ENCODE results near the gene MYCBPAP.
A peak's percentile ranks its signal among the peaks of the same experiment; 100 is the strongest.

MYCBPAP gene

DNA sequence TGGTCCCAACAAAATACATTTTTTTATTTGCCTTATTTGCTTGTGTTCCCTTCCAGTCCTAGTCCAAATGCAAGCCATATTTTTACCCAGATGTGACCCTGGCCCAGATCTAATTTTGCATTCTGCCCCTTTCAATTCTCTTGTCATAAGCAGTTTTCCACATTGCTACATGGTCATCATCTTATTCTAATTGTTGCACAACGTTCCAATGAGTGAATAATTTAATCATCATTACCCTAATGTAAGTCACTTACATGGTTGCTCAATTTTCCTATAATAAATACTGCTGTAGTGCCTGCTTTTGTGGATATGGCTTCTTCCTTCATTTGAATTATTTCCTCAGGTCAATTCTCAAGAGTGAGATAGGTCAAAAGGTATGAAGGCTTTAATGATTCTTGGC lies 16.7 kb upstream of the MYCBPAP start:
- DNase-seq (ENCODE audit: low spot score), result no peak

DNA sequence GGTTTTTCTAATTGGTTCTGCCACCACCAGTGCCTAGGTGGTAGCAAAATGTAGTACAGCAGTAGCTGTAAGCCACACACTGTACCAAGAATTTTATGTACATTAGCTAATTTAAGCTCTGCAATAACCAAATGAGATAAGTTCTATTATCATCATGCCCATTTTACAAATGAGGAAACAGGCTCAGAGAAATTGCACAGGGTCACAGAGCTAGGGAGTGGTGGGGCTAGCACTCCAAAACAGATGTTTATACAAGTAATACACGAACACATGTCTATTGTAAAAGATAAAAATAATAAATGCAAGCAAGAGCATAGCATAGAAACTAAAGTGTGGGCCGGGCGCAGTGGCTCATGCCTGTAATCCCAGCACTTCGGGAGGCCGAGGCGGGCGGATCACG lies 16.0 kb upstream of the MYCBPAP start:
- DNase-seq (ENCODE audit: low spot score), result no peak

DNA sequence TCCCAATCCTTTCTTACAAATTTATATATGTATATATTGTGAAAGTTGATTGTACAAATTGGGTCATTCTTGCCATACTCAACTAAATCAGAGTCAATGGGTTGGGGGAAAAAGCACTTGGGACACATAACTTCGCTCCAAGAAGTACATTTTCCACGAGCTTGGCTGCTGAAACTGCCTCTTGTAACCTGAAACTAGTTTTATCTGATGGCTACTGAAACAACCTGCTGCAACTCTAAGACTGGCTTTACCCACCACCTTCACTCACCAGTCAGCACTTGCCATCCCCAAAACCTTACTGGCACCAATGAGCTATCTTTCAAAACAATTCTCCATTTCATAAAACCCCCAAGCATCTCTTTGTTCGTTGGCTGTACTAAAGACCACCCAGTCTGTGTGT lies 14.5 kb upstream of the MYCBPAP start:
- no peak for DNase-seq (ENCODE audit: low spot score)

- DNase-seq (ENCODE audit: low spot score), result no peak
These were observed 12.9 kb upstream of the MYCBPAP start for GRCh38 chr17:50495217-50495823.

DNA sequence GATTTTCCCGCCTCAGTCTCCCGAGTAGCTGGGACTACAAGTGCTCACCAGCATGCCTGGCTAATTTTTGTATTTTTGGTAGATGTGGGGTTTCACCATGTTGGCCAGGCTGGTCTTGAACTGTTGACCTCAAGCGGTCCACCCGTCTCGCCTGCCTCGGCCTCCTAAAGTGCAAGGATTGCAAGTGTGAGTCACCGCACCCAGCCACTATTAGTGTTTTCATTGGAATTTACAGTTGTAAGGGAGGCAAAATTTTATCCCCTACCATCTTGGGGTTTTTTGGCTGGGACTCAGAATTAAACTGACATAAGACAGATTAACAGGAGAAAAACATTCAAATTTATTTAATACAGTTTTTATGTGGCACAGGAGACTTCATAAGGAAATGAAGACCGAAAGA lies 12.3 kb upstream of the MYCBPAP start:
- DNase-seq (ENCODE audit: low spot score), result no peak

DNA sequence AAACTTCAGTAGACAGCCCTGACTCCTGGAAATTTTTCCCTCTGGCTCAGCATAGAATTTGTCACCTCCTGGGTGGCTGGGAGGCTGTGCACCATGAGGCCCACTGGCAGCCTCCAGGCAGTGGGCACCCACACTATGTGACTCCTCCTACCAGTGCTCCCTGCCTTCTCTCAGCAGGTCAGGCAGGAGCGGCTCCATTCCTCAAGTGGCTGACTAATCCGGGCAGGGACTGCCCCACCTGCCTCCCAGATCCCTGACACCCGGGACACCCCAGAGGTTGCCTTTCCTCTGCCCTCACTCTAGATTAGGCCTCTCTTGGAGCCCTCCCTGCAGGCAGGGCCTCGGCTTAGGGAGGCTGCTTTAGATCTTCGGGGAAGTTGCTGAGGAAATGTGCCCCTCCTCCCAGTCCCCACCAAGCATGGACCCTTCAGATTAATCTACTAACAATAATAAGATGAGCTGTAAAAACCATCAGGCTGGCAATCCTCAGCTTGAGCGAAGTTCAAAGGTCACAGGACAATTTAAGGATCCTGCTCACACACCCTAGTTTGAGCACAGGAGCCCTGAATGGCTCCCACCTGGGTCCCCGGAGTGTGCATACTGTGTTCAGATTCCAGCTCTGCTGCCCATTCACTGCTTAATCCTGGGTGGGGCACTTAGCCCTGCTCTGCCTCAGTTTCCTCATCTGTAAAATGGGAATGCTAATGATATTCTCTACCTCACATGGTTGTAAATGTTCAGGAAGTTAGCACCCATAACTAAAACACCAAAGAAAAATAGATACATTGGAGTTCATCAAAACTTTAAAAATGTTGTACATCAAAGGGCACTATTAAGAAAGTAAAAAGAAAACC lies 10.0 kb upstream of the MYCBPAP start:
- no peak for DNase-seq (ENCODE audit: low spot score)

DNA sequence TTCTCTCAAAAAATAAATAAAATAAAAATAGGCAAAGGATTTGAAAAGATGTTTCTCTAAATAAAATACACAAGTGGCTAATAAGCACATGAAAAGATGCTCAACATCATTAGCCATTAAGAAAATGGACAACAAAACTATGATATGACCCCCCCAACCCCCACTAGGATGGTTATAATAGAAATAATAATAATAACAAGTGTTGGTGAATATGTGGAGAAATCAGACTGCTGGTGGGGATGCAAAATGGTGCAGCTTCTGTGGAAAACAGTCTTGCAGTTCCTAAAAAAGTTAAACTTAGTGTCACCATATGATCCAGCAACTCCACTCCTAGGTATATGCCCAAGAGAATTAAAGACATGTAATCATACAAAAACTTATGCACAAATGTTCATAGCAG lies 9.0 kb upstream of the MYCBPAP start:
- DNase-seq (ENCODE audit: low spot score), result no peak

GRCh38 chr17:50499721-50500120 lies 8.5 kb upstream of the MYCBPAP start:
- no peak for DNase-seq (ENCODE audit: low spot score)

DNA sequence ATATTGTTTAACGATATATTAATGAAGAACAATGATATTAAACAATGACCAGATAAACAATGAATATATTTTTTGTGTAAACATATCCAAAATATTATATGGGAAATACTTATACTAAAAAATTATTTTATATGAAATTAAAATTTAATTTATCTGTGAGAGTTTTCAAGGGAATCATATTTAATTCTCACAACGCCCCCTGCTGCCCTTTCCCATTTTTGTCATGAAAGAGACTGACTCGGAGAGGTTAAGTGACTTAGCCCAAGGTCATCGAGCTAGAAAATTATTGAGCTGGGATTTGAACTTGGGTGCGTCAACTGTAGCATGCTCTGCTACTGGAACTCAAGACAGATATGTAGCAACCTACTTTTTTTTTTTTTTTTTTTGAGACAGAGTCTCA lies 7.2 kb upstream of the MYCBPAP start:
- peak; percentile 46 for DNase-seq (ENCODE audit: low spot score)

GRCh38 chr17:50502301-50502990 lies 5.8 kb upstream of the MYCBPAP start:
- DNase-seq (ENCODE audit: low spot score), result no peak

- DNase-seq (ENCODE audit: low spot score), result no peak
These were observed 2.6 kb upstream of the MYCBPAP start for GRCh38 chr17:50505591-50506130.

DNA sequence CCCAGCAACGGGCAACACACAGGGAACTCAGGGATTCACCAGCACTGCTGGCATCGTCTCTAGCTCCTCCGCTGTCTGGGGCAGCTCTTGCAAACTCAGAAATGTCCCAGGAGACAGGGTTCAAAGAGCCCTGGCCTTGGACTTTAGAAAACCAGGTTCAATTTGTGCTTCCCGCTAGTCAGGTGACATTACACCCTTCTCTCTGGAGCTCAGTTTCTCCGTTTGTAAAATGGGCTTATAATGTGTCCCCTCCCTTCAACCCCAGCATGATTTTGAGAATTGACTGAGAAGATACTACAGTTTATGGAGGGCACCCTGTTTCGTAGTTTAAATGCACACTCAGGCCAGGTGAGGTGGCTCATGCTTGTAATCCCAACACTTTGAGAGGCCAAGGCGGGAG lies 1.9 kb upstream of the MYCBPAP start:
- DNase-seq (ENCODE audit: low spot score), result no peak

DNA sequence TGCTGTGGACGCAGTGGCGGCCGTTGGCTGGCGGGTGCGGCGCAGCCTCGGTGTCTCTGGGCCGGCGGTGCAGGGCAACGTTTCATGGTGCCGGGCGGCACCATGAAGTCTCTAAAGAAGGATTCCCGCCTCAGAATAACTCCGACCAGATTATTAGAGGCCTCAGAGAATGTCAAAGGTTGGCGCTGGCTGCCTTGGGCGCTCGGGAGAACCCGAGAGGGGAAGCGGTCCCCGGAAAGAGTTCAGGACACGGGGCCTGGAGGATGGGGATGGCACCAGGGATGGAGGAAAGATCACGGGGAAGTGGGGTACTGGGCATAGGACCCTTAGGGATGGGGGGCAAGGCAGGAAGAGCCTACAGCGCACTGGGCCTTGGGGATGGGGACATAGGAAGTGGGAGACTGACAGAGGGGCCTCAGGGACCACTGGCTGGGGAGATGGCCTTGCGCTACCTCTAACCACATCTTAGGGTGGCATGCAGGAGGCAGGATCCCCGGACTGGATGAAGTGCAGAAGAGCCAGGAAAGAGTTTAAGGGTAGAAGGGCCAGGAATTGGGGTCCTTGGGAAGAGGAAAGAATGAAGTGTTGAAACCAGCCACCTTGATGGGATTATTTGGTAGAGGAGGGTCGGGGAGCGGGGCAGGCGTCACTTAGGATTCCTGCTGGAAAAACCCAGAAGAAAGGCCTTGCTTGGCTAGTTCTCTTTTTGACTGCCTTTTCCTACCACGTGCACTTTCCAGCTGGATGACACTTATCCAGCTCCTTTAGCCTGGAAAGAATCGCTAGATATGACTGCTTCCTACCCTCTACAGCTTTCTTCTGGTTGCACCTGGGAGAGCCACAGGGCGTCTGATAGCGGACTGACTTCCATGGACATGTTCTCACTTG lies 578 bp downstream of the MYCBPAP start:
- no peak for DNase-seq (ENCODE audit: low spot score)

- peak; percentile 77 for DNase-seq (ENCODE audit: low spot score)
These were observed 2.8 kb downstream of the MYCBPAP start for GRCh38 chr17:50511058-50511457.

GRCh38 chr17:50513495-50513894 lies 5.3 kb downstream of the MYCBPAP start:
- DNase-seq (ENCODE audit: low spot score), result no peak

DNA sequence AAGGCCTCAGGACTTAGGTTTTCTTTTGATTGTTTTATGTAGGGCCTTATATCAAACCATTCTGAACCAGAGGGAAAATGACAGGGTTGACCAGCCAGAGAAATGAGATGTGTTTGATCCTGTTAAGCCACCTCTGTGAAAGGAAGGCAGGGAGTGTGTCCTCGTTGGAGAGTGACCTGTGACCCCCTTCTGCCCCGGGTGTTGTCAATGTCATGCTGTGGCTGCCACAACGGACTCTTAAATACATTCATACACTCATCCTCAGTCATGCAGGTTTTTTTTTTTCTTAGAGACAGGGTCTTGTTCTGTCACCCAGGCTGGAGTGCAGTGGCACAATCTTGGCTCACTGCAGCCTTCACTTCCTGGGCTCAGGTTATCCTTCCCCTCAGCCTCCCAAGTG lies 6.1 kb downstream of the MYCBPAP start:
- no peak for DNase-seq (ENCODE audit: low spot score)

DNA sequence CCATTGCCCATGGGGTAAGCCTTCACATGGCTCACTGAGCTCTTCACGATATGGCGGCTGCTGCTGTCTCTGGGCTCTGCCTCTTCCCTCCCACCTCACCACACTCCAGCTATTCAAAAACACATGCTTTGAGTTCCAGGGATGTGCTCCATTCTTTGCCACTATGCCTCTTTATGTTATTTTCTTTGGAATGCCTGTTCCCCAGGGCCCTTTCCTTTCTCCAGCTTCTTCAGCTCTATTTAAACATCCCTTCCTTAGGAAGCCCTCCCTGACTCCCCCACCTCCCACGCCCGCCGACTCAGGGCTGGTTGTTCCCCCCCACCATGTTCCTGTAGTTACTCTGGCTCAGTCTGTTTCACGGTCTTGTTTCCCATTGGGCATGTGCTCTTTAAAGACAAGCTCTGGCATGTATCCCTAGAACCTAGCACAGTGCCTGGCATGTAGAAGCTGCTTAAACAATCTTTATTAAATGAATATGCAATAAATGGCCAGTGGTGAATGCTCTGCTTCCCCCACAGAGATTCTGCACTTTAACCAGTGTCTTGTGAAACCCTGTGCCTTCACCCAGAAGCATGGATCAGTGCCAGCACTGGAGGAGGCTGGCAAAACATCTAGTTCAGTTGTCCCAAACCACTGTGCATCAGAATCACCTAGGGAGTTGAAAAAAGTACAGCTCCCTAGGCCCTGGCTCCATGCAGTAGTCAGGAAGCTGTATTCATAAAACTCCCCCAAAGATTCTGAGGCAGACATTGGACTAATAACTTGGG lies 6.9 kb downstream of the MYCBPAP start:
- DNase-seq (ENCODE audit: low spot score), result no peak

DNA sequence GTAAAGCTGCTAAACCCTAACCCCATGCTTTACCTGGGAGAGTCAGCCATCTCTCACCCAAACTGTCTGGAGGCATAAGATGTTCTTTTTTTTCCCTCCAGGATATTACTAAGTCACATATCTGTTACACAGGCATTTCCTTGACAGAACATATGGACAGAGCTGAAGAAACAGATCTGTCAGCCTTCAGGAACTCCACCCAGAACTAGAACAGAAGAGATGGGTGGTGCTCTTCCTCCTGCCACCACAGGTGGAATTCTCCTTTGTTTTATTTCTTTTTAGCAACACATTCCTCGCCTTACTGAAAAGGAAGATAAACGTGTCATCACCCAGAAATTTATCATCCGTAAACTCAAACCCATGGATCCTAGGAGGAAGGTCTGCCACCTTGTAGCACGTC lies 8.8 kb downstream of the MYCBPAP start:
- no peak for DNase-seq (ENCODE audit: low spot score)

GRCh38 chr17:50517504-50518383 lies 9.5 kb downstream of the MYCBPAP start:
- DNase-seq (ENCODE audit: low spot score), result no peak

GRCh38 chr17:50518384-50519023 lies 10.3 kb downstream of the MYCBPAP start:
- DNase-seq (ENCODE audit: low spot score), result no peak
